ENCODE results near the gene MUCL3. TPM values are rescaled to one million over a fixed set of nuclear protein-coding genes. Genes with fewer than 3 reads are reported as not detected.
"Not testable (repeated sequence)": the region's sequence is repeated elsewhere in the genome, so short reads cannot be mapped to it uniquely, and the experiment has no call there.

MUCL3 gene
- total RNA-seq, 2 experiments from 2014 or later, result not detected

DNA sequence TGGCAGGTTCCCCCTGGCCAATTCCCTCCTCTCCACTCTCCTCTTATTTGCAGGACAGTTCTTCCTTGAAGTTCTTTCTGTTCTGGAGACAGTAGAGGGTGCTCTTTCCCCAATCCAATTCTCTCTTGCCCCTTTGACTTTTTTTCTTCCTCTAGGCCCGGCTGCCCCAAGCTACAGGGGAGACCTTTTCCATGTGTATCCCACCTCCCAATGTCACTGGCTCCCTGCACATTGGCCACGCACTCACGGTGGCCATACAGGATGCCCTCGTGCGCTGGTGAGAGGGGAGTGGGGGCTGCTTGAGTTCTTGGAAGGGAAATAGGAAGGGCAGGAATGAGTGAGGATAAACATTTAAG, 25.2 kb upstream of the MUCL3 start:
- intact Hi-C loops (cut with micrococcal nuclease), result loop anchor here (5.0 kb wide), 1 partner anchor 172 kb away; no protein-coding TSS in a partner anchor
- ChIA-PET CTCF (interaction anchor here (0.6 to 9.2 kb wide), 30 partner anchors 9 to 200 kb away, joined by 3 to 116 read pairs (median 4); no protein-coding TSS in a partner anchor), POLR2A (interaction anchor here (0.8 to 1.4 kb wide), 8 partner anchors 10 to 186 kb away, joined by 3 to 4 read pairs (median 3); no protein-coding TSS in a partner anchor)
- peaks cover 55% of the 10 kb centered on the region for H3K36me3 Mint-ChIP-seq (ENCODE audit: low read depth)
- DNase-seq (peak; percentile 19), ATAC-seq (no peak)
- peak overlapping the region; percentile 67 for H3K27ac Mint-ChIP-seq
- H3K9me3 Mint-ChIP-seq, result no peaks in the 10 kb centered on the region
- TF ChIP-seq, protein P1, sequence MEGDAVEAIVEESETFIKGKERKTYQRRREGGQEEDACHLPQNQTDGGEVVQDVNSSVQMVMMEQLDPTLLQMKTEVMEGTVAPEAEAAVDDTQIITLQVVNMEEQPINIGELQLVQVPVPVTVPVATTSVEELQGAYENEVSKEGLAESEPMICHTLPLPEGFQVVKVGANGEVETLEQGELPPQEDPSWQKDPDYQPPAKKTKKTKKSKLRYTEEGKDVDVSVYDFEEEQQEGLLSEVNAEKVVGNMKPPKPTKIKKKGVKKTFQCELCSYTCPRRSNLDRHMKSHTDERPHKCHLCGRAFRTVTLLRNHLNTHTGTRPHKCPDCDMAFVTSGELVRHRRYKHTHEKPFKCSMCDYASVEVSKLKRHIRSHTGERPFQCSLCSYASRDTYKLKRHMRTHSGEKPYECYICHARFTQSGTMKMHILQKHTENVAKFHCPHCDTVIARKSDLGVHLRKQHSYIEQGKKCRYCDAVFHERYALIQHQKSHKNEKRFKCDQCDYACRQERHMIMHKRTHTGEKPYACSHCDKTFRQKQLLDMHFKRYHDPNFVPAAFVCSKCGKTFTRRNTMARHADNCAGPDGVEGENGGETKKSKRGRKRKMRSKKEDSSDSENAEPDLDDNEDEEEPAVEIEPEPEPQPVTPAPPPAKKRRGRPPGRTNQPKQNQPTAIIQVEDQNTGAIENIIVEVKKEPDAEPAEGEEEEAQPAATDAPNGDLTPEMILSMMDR (IDR thresholded peaks at IDR 0.05), result peak; percentile 72
- H3K4me3 Mint-ChIP-seq, result peak overlapping the region; percentile 80
- H3K4me1 Mint-ChIP-seq (ENCODE audit: low read depth), result peaks cover 26% of the 10 kb centered on the region
- no peaks in the 10 kb centered on the region for H3K27me3 Mint-ChIP-seq

- Mint-ChIP-seq H3K9me3 (no peaks in the 10 kb centered on the region), H3K36me3 (ENCODE audit: low read depth) (peaks cover 45% of the 10 kb centered on the region), H3K27me3 (no peaks in the 10 kb centered on the region), H3K27ac (no peak overlapping the region), H3K4me1 (ENCODE audit: low read depth) (peaks cover 26% of the 10 kb centered on the region), H3K4me3 (no peak overlapping the region)
- ATAC-seq (no peak), DNase-seq (no peak)
- CTCF ChIA-PET, result interaction anchor here (2.7 to 9.2 kb wide), 5 partner anchors 11 to 170 kb away, joined by 13 to 116 read pairs (median 45); no protein-coding TSS in a partner anchor
- intact Hi-C loops (cut with micrococcal nuclease), result loop anchor here (5.0 kb wide), 1 partner anchor 170 kb away; no protein-coding TSS in a partner anchor
- TF ChIP-seq, protein P1 (IDR thresholded peaks at IDR 0.05), result no peak
- POLR2A ChIA-PET, result interaction anchor here (1.3 kb wide), 1 partner anchor 10 kb away, joined by 6 read pairs; no protein-coding TSS in a partner anchor
Observed at GRCh38 chr6:30917041-30917440, 23.7 kb upstream of the MUCL3 start.

- Mint-ChIP-seq H3K9me3 (no peaks in the 10 kb centered on the region), H3K27ac (no peak overlapping the region), H3K4me1 (ENCODE audit: low read depth) (peaks cover 26% of the 10 kb centered on the region), H3K27me3 (no peaks in the 10 kb centered on the region), H3K36me3 (ENCODE audit: low read depth) (peaks cover 47% of the 10 kb centered on the region), H3K4me3 (no peak overlapping the region)
- TF ChIP-seq, protein P1 (IDR thresholded peaks at IDR 0.05), result no peak
- ChIA-PET POLR2A (interaction anchor here (1.3 kb wide), 1 partner anchor 9 kb away, joined by 6 read pairs; no protein-coding TSS in a partner anchor), CTCF (interaction anchor here (2.7 to 9.2 kb wide), 5 partner anchors 12 to 169 kb away, joined by 13 to 116 read pairs (median 45); no protein-coding TSS in a partner anchor)
- DNase-seq (no peak), ATAC-seq (no peak)
- intact Hi-C loops (cut with micrococcal nuclease), result loop anchor here (5.0 kb wide), 1 partner anchor 170 kb away; no protein-coding TSS in a partner anchor
Observed at GRCh38 chr6:30917487-30917886, 23.3 kb upstream of the MUCL3 start.

DNA sequence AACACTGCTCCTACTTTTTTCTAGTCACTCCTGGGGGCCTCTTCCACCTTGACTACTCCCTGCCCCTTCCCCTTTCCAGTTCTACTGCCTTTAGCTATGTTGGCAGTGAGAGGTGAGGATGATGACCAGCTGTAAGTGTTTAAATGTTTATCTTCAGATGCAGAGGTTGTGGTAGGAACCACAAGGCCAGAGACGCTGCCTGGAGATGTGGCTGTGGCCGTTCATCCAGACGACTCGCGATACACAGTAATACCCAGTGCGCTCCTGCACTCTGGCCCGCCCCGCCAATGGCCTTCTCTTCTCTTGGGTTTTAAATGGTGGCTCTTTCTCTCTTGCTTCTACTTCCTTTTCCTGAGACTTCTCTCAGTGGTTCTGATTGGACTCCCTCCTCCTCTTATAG, 22.1 kb upstream of the MUCL3 start:
- POLR2A ChIA-PET, result interaction anchor here (0.6 to 0.8 kb wide), 3 partner anchors 87 to 440 kb away, joined by 3 to 4 read pairs (median 3); no protein-coding TSS in a partner anchor
- H3K27me3 Mint-ChIP-seq, result no peaks in the 10 kb centered on the region
- no peak overlapping the region for H3K27ac Mint-ChIP-seq
- DNase-seq (no peak), ATAC-seq (no peak)
- H3K4me3 Mint-ChIP-seq, result no peak overlapping the region
- CTCF ChIA-PET, result interaction anchor here (0.7 to 9.2 kb wide), 7 partner anchors 11 to 169 kb away, joined by 3 to 116 read pairs (median 3); partner anchors contain the start of gene GTF2H4
- no peaks in the 10 kb centered on the region for H3K9me3 Mint-ChIP-seq
- H3K4me1 Mint-ChIP-seq (ENCODE audit: low read depth), result peaks cover 18% of the 10 kb centered on the region
- peaks cover 45% of the 10 kb centered on the region for H3K36me3 Mint-ChIP-seq (ENCODE audit: low read depth)
- TF ChIP-seq, protein P1 (IDR thresholded peaks at IDR 0.05), result no peak
- intact Hi-C loops (cut with micrococcal nuclease), result loop anchor here (5.0 kb wide), 1 partner anchor 169 kb away; no protein-coding TSS in a partner anchor

- no peaks in the 10 kb centered on the region for H3K4me1 Mint-ChIP-seq (ENCODE audit: low read depth)
- H3K27me3 Mint-ChIP-seq, result no peaks in the 10 kb centered on the region
- TF ChIP-seq, protein P1 (IDR thresholded peaks at IDR 0.05), result no peak
- POLR2A ChIA-PET, result interaction anchor here (0.9 kb wide), 1 partner anchor 179 kb away, joined by 3 read pairs; no protein-coding TSS in a partner anchor
- no peaks in the 10 kb centered on the region for H3K9me3 Mint-ChIP-seq
- no peak overlapping the region for H3K27ac Mint-ChIP-seq
- ATAC-seq (no peak), DNase-seq (no peak)
- H3K36me3 Mint-ChIP-seq (ENCODE audit: low read depth), result peaks cover 40% of the 10 kb centered on the region
- no peak overlapping the region for H3K4me3 Mint-ChIP-seq
- CTCF ChIA-PET, result interaction anchor here (0.9 kb wide), 1 partner anchor 158 kb away, joined by 3 read pairs; no protein-coding TSS in a partner anchor
- intact Hi-C loops (cut with micrococcal nuclease), result no loop called here
Observed at GRCh38 chr6:30922447-30922852, 18.3 kb upstream of the MUCL3 start.

- H3K4me1 Mint-ChIP-seq (ENCODE audit: low read depth), result not testable (repeated sequence)
- CTCF ChIA-PET, result interaction anchor here (1.1 to 1.5 kb wide), 2 partner anchors 8 to 145 kb away, joined by 3 read pairs; no protein-coding TSS in a partner anchor
Observed at GRCh38 chr6:30924040-30924627, 16.6 kb upstream of the MUCL3 start.

More at GRCh38 chr6:30924040-30924627, 16.6 kb upstream of the MUCL3 start:
- H3K27me3 Mint-ChIP-seq; H3K9me3 Mint-ChIP-seq; H3K4me3 Mint-ChIP-seq; H3K27ac Mint-ChIP-seq; DNase-seq; intact Hi-C loops (cut with micrococcal nuclease); ATAC-seq: not testable (repeated sequence)
- POLR2A ChIA-PET, result interaction anchor here (0.6 kb wide), 1 partner anchor 31 kb away, joined by 3 read pairs; no protein-coding TSS in a partner anchor
- peaks cover 50% of the 10 kb centered on the region for H3K36me3 Mint-ChIP-seq (ENCODE audit: low read depth)

All from activated CD8-positive, alpha-beta T cell treated with anti-CD3 and anti-CD28 coated beads for 36 hours (primary cell).